AG09309 (cell line): ENCODE measurements around the gene NDUFA6.
"Not testable (repeated sequence)": the region's sequence is repeated elsewhere in the genome, so short reads cannot be mapped to it uniquely, and the experiment has no call there.

Experiments
- DNase-seq: peaks from one replicate; pipeline ENCODE4 v3.0.0-alpha.2; 2010; ENCODE audit warnings: low read depth
- H3K4me3 ChIP-seq: 2 replicates; pipeline ENCODE4 v1.5.1; 2011; ENCODE audit warnings: mild to moderate bottlenecking, low read depth, low read length, moderate library complexity; ENCODE audit not compliant: control insufficient read depth
- CTCF ChIP-seq: IDR thresholded peaks from 2 replicates; pipeline ENCODE4 v1.5.1; 2011; ENCODE audit warnings: mild to moderate bottlenecking, low read depth, low read length, inconsistent platforms; ENCODE audit not compliant: insufficient read depth, control insufficient read depth; ENCODE audit errors: missing control alignments

NDUFA6 gene

GRCh38 chr22:42090596-42091454, at the start of gene NDUFA6:
NDUFA6 (minus strand) TSS chr22:42090772; CDS start chr22:42090744, 28 bp downstream.
- peak; percentile 84 for TF ChIP-seq CTCF

GRCh38 chr22:42140153-42140552, 49.6 kb upstream of the NDUFA6 start:
- H3K4me3 ChIP-seq, DNase-seq: not testable (repeated sequence)

More at GRCh38 chr22:42090596-42091454, at the start of gene NDUFA6:
- DNase-seq = peak; percentile 95
- H3K4me3 ChIP-seq = peak within 1 kb of the TSS; percentile 77

GRCh38 chr22:42139508-42139907, 48.9 kb upstream of the NDUFA6 start:
- DNase-seq, H3K4me3 ChIP-seq: not testable (repeated sequence)

GRCh38 chr22:42138972-42139371, 48.4 kb upstream of the NDUFA6 start:
- H3K4me3 ChIP-seq = no peak overlapping the region
- no peak for DNase-seq
- no peak for TF ChIP-seq CTCF

- no peak for DNase-seq
- no peak for TF ChIP-seq CTCF
- no peak overlapping the region for H3K4me3 ChIP-seq
Observed at GRCh38 chr22:42138122-42138770, 47.7 kb upstream of the NDUFA6 start.

GRCh38 chr22:42135688-42136087, 45.1 kb upstream of the NDUFA6 start:
- not testable (repeated sequence) for DNase-seq, H3K4me3 ChIP-seq

GRCh38 chr22:42134100-42135020, 43.8 kb upstream of the NDUFA6 start:
- no peak overlapping the region for H3K4me3 ChIP-seq
- DNase-seq = no peak
- no peak for TF ChIP-seq CTCF

- no peak for DNase-seq
- TF ChIP-seq CTCF = no peak
- no peak overlapping the region for H3K4me3 ChIP-seq
Observed at GRCh38 chr22:42132457-42132856, 41.9 kb upstream of the NDUFA6 start.
